ENCODE results near the gene CHURC1. TPM values are rescaled to one million over a fixed set of nuclear protein-coding genes. Genes with fewer than 3 reads are reported as not detected.

Gene CHURC1
- total and polyA plus RNA-seq, 2 of the 13 experiments (the other 11 are each of a cell fraction or from before 2014, with no cell fraction given): 41.1 to 74.4 TPM

DNA sequence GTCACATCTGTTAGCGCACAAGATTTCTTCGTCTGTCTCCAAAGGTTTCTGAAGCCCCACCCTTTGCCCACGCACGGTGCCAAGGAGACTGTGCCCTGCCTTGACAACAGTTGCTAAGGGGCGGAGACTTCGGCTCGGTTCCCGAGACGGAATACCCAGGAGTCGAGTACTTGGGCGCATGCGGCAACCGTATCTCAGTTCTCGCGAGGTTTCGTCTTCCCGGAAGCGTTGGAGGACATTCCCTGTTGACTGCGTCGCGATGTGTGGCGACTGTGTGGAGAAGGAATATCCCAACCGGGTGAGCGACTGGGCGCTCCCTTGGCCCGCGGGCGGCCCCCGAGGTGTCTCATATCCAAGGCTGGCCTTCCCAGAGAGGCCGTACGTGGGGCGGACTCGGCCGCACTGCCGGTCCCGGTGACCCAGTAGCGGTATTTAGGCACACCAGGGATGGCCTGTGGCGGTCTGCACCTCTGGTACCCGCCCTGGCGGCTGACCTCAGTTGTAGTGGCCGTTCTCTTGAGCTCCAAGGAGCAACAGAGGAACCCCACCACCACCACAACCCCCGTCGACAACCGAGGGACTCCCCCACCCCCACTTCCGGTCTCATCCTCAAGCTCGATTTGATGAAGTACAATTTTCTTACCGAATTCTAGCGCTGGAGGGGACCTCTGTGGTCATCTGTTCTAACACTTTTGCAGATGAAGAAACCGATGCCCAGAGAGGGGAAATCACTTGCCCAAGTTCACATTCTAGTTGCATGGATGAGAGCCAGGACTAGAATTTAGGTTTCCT, at the start of gene CHURC1 (continued):
- TF ChIP-seq, protein P1, sequence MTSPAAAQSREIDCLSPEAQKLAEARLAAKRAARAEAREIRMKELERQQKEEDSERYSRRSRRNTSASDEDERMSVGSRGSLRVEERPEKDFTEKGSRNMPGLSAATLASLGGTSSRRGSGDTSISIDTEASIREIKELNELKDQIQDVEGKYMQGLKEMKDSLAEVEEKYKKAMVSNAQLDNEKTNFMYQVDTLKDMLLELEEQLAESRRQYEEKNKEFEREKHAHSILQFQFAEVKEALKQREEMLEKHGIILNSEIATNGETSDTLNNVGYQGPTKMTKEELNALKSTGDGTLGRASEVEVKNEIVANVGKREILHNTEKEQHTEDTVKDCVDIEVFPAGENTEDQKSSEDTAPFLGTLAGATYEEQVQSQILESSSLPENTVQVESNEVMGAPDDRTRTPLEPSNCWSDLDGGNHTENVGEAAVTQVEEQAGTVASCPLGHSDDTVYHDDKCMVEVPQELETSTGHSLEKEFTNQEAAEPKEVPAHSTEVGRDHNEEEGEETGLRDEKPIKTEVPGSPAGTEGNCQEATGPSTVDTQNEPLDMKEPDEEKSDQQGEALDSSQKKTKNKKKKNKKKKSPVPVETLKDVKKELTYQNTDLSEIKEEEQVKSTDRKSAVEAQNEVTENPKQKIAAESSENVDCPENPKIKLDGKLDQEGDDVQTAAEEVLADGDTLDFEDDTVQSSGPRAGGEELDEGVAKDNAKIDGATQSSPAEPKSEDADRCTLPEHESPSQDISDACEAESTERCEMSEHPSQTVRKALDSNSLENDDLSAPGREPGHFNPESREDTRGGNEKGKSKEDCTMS (CRISPR knock-in tag; conservative IDR thresholded peaks at IDR 0.05): no peak
- TF ChIP-seq MED13 (CRISPR knock-in tag; IDR thresholded peaks at IDR 0.05): no peak
- no peak for TF ChIP-seq ZBTB7A (CRISPR knock-in tag; IDR thresholded peaks at IDR 0.05)
- TF ChIP-seq NFKBIZ (CRISPR knock-in tag; IDR thresholded peaks at IDR 0.05): 0 out of 2 replicates have a peak, but pooled peaks have one; percentile 21
- no peak for TF ChIP-seq ZNF264 (CRISPR knock-in tag; IDR thresholded peaks at IDR 0.05)
- TF ChIP-seq TAF1 (CRISPR knock-in tag; IDR thresholded peaks at IDR 0.05): peak; percentile 93
- TF ChIP-seq, protein P2, sequence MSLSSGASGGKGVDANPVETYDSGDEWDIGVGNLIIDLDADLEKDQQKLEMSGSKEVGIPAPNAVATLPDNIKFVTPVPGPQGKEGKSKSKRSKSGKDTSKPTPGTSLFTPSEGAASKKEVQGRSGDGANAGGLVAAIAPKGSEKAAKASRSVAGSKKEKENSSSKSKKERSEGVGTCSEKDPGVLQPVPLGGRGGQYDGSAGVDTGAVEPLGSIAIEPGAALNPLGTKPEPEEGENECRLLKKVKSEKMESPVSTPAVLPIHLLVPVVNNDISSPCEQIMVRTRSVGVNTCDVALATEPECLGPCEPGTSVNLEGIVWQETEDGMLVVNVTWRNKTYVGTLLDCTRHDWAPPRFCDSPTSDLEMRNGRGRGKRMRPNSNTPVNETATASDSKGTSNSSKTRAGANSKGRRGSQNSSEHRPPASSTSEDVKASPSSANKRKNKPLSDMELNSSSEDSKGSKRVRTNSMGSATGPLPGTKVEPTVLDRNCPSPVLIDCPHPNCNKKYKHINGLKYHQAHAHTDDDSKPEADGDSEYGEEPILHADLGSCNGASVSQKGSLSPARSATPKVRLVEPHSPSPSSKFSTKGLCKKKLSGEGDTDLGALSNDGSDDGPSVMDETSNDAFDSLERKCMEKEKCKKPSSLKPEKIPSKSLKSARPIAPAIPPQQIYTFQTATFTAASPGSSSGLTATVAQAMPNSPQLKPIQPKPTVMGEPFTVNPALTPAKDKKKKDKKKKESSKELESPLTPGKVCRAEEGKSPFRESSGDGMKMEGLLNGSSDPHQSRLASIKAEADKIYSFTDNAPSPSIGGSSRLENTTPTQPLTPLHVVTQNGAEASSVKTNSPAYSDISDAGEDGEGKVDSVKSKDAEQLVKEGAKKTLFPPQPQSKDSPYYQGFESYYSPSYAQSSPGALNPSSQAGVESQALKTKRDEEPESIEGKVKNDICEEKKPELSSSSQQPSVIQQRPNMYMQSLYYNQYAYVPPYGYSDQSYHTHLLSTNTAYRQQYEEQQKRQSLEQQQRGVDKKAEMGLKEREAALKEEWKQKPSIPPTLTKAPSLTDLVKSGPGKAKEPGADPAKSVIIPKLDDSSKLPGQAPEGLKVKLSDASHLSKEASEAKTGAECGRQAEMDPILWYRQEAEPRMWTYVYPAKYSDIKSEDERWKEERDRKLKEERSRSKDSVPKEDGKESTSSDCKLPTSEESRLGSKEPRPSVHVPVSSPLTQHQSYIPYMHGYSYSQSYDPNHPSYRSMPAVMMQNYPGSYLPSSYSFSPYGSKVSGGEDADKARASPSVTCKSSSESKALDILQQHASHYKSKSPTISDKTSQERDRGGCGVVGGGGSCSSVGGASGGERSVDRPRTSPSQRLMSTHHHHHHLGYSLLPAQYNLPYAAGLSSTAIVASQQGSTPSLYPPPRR (CRISPR knock-in tag; IDR thresholded peaks at IDR 0.05; ENCODE audit: borderline replicate concordance): peak; percentile 43; the same call in 1 of the 2 replicates
- TF ChIP-seq ZNF3 (CRISPR knock-in tag; IDR thresholded peaks at IDR 0.05): no peak
- TF ChIP-seq, protein P3, sequence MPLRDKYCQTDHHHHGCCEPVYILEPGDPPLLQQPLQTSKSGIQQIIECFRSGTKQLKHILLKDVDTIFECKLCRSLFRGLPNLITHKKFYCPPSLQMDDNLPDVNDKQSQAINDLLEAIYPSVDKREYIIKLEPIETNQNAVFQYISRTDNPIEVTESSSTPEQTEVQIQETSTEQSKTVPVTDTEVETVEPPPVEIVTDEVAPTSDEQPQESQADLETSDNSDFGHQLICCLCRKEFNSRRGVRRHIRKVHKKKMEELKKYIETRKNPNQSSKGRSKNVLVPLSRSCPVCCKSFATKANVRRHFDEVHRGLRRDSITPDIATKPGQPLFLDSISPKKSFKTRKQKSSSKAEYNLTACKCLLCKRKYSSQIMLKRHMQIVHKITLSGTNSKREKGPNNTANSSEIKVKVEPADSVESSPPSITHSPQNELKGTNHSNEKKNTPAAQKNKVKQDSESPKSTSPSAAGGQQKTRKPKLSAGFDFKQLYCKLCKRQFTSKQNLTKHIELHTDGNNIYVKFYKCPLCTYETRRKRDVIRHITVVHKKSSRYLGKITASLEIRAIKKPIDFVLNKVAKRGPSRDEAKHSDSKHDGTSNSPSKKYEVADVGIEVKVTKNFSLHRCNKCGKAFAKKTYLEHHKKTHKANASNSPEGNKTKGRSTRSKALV (CRISPR knock-in tag; IDR thresholded peaks at IDR 0.05): no peak
- TF ChIP-seq ZNF331 (CRISPR knock-in tag; IDR thresholded peaks at IDR 0.05): peak; percentile 58; the same call in 1 of the 2 replicates
- TF ChIP-seq RARA (CRISPR knock-in tag; IDR thresholded peaks at IDR 0.05): no peak
- TF ChIP-seq ZNF616 (CRISPR knock-in tag; IDR thresholded peaks at IDR 0.05; ENCODE audit: low read depth): 0 out of 2 replicates have a peak, but pooled peaks have one; percentile 59
- TF ChIP-seq, protein P4, sequence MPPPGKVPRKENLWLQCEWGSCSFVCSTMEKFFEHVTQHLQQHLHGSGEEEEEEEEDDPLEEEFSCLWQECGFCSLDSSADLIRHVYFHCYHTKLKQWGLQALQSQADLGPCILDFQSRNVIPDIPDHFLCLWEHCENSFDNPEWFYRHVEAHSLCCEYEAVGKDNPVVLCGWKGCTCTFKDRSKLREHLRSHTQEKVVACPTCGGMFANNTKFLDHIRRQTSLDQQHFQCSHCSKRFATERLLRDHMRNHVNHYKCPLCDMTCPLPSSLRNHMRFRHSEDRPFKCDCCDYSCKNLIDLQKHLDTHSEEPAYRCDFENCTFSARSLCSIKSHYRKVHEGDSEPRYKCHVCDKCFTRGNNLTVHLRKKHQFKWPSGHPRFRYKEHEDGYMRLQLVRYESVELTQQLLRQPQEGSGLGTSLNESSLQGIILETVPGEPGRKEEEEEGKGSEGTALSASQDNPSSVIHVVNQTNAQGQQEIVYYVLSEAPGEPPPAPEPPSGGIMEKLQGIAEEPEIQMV (CRISPR knock-in tag; IDR thresholded peaks at IDR 0.05; ENCODE audit: low read depth): no peak; the same call in 1 of the 2 replicates
- TF ChIP-seq NCOA5 (CRISPR knock-in tag; IDR thresholded peaks at IDR 0.05): no peak
- no peak; the same call in none of the 2 replicates for TF ChIP-seq IRF2 (CRISPR knock-in tag; IDR thresholded peaks at IDR 0.05)
- TF ChIP-seq NR2F2 (IDR thresholded peaks at IDR 0.05; ENCODE audit: borderline replicate concordance, low read depth): no peak
- TF ChIP-seq ZNF766 (CRISPR knock-in tag; IDR thresholded peaks at IDR 0.05; ENCODE audit: borderline replicate concordance): no peak
- peak; percentile 69 for TF ChIP-seq FOXA3 (CRISPR knock-in tag; IDR thresholded peaks at IDR 0.05)
- TF ChIP-seq KLF15 (CRISPR knock-in tag; IDR thresholded peaks at IDR 0.05; ENCODE audit: borderline replicate concordance): 0 out of 2 replicates have a peak, but pooled peaks have one; percentile 22
